Umbilical cord (tissue), 2 donors: ENCODE results near the gene SYT17. TPM values are rescaled to one million over a fixed set of nuclear protein-coding genes. Genes with fewer than 3 reads are reported as not detected.

ENCODE experiments used
- DNase-seq: peaks from one replicate; pipeline ENCODE4 v3.0.0-alpha.2; 2015; ENCODE audit warnings: low spot score
- total RNA-seq: library from RNA; depleted of rRNA; stranded (reverse); fragments of >200 nt; gene quantifications from one replicate; pipeline ENCODE4 v1.2.3, GENCODE V29; 2014; ENCODE audit warnings: low replicate concordance; ENCODE audit not compliant: insufficient read depth

Gene SYT17
- total RNA-seq, 1 donor from 2014 or later: 9.4 TPM

DNA sequence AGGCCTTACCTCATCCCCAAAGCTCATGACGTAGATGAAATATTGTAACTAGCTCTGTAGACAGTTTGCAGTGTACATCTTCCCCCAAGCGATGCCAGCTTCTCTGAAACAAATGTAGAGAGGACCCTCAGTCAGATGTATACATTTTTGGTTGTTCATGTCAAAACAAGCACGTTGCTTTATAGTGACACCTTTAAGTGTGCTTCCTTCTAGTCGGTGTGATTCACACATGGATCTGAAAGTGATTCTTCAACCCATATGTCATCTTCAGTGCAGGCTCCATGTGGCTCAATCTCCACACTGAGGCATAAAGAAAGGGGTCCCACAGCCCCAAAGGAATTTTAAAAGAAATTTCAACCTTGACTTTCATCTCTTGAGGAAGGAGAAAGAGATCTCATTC lies 86.6 kb downstream of the SYT17 start:
- no peak for DNase-seq

GRCh38 chr16:19264123-19264673 lies 96.2 kb downstream of the SYT17 start:
- no peak for DNase-seq

- no peak for DNase-seq
Measured at GRCh38 chr16:19265380-19265930, 97.4 kb downstream of the SYT17 start.

GRCh38 chr16:19266774-19267173 lies 98.7 kb downstream of the SYT17 start:
- DNase-seq: no peak

GRCh38 chr16:19269098-19269497 lies 101.1 kb downstream of the SYT17 start:
- DNase-seq: no peak

DNA sequence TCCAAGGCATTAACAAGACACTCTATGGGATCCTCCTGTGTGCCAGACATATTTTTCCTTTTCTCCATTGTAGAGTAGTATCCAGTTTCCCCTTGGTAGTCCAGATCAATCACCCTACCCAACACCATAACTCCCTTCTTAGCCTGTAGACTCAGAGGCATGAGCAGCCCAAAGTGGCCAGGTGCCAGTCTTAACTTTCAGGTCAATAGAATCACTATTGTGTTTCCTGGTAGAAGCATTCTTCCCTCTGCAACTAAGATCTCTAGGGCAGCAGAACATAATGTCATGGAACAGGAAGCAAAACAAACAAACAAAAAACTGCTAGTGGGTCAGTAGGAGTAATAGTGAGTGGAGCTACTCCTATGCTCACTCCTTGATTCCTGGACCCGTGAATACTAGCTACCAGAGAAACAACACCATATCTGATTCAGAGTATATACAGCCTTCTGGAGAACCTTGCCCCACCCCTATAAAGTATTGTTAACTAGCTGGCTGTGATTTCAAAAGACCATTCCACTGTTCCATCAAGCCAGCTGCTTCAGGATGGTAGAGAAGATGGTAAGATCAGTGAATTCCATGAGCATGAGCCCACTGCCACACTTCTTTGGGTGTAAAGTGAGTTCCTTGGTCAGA lies 106.2 kb downstream of the SYT17 start:
- no peak for DNase-seq

- DNase-seq: no peak
Measured at GRCh38 chr16:19278403-19278802, 110.4 kb downstream of the SYT17 start.

DNA sequence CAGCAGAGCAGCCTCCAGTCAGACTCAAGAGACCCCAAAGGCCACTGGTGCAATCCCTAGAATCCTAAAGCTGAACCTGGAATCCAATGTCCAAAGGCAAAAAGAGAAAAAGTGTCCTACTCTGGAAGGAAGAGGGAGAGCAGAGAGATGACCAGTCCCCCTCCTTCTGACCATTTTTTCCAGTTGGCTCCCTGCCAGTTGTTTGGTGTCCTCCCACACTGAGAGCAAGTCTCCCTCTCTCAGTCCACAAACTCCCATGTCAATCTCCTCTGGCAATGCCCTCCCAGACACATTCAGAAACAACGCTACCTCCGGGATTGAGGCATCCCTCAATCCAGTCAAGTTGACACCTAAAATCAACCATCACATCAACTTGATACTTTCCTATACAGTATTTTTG lies 113.2 kb downstream of the SYT17 start:
- DNase-seq: no peak

- DNase-seq: no peak
Measured at GRCh38 chr16:19282101-19282500, 114.1 kb downstream of the SYT17 start.

DNA sequence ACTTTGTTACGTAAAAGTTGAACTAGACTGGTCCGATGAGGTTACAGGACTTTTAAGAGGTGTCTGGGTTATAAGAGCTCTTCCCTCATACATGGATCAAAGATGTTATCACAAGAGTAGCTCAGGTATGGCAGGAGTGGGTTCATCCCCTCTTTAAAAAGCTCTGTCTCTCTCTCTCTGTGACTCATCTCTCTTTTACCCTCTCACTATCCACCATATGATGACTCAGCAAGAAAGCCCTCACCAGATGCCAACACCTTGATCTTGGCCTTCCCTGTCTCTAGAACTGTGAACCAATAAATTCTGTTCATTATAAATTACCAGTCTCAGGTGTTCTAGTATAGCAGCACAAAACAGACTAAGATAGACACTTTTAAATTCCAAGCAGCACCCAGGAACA lies 115.6 kb downstream of the SYT17 start:
- DNase-seq: no peak

GRCh38 chr16:19284207-19284606 lies 116.2 kb downstream of the SYT17 start:
- DNase-seq: no peak

GRCh38 chr16:19285431-19285830 lies 117.4 kb downstream of the SYT17 start, which contains the start of gene CLEC19A:
Gene CLEC19A, plus strand, starts transcription at chr16:19285731. Its CDS starts 121 bp downstream, at chr16:19285852.
- DNase-seq: no peak

DNA sequence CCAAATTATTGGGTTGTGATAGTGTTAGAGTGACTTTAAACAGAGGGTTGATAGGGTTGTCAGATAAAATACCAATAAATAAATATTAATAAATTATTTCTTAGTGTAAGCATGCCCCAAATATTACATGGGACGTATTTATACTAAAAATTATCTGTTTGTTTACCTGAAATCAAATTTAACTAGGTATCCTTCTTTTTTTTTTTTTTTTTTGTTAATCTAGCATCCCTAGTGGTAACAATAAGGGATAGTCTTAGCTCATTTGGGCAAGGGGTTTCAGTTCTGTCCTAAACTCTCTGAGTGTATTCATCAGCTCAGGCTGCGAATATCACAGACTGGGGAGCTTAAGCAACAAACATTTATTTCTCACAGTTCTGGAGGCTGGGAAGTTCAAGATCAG lies 118.8 kb downstream of the SYT17 start:
- no peak for DNase-seq

GRCh38 chr16:19287241-19287640 lies 119.2 kb downstream of the SYT17 start:
- no peak for DNase-seq

- DNase-seq: no peak
Measured at GRCh38 chr16:19288872-19289799, 121.1 kb downstream of the SYT17 start.

DNA sequence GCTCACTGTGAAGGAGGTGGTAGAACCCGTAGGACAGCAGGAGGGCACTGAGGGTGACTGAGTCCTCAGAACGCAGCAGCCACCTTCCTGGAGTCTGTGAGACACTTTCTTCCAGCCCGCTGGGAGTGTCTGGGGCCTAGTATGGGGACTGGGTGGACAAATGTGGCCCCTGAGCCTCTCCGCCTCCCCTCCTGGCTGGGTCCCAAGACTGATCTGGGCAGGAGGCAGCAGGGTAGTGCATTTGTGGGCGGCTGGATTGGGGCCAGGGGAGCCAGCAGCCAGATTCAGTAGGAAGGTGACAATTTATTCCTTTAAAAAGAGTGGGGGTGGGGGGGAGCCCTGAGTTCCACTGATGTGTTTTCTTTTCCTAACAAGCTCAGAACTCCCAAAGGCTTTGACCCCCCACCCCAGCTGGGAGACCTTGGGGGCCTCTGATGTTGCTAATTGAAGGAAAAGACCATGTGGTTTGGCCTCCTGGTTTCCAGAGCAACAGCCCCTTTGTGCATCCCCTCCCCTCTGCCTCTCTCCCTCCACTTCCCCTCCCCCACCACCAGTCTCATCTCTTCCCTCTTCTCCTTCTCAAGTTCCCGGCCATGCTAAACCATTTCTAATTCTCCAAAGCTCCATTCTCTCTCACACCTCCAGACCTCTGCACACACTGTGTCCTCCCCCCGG lies 121.9 kb downstream of the SYT17 start:
- no peak for DNase-seq

DNA sequence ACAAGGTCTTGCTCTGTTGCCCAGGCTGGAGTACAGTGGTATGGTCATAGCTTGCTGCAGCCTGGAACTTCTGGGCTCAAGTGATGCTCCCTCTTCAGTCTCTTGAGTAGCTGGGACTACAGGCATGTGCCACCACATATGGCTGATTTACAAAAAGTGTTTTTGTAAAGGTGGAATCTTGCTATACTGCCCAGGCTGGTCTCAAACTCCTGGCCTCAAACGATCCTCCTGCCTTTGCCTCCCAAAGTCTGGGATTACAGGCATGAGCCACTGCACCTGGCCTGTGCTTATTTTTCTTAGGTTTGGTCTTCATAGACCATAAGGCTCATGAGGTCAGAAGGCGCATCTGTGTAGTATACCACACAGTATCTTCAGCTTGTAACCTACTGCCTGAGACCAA lies 122.8 kb downstream of the SYT17 start:
- DNase-seq: no peak

- no peak for DNase-seq
Measured at GRCh38 chr16:19291475-19291874, 123.4 kb downstream of the SYT17 start.

- no peak for DNase-seq
Measured at GRCh38 chr16:19292186-19292585, 124.1 kb downstream of the SYT17 start.

DNA sequence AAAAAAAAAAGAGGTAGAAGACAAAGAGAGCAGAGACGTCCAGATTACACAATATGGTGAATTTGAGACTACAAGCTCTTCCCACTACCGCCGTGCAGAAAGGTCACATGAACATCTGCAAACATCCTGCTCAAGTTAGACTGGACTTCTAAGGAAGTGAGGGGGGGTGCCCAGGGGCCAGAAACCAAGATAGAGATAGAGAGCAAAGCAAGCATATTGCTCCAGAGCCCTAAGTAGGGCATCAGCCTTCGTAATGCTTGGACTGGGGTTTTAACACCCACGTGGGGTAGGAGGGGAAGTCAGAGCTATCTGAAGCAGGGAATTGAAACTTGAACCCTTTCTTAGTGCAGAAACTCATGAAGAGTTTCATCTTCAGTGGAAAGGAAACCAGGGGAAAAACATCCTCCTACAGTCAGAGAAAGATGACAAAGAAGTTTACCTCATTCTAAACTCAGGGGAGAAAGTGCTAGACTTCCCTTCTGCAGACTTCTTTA lies 126.2 kb downstream of the SYT17 start:
- peak; percentile 63 for DNase-seq

- no peak for DNase-seq
Measured at GRCh38 chr16:19295393-19295792, 127.4 kb downstream of the SYT17 start.

DNA sequence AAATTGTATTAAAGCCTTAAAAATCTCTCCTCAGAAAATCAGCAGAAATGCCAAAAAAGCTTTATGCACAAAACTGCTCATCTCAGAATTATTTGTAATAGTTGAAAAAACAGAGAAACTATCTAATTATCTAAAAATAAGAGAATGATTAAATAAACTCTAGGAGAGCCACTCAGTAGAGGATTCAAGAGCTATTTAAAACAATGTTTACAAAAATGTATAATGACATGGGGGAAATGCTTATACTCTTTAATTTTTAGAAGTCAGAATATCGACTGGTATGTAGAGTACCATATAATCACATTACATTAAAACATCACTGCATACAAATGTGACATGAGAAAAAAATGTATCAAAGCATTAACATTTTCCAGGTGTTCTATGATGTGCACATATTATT lies 129.4 kb downstream of the SYT17 start:
- no peak for DNase-seq
